Activated CD8-positive, alpha-beta memory T cell treated with anti-CD3 and anti-CD28 coated beads for 48 hours (primary cell): ENCODE data around the gene LTBP2.

Experiments used
- DNase-seq, 3 experiments: peaks; one replicate each; pipeline ENCODE4 v3.0.0-alpha.2; 2020; ENCODE audit warnings: low read depth in 2 of 3, low spot score in 2 of 3

LTBP2 gene

DNA sequence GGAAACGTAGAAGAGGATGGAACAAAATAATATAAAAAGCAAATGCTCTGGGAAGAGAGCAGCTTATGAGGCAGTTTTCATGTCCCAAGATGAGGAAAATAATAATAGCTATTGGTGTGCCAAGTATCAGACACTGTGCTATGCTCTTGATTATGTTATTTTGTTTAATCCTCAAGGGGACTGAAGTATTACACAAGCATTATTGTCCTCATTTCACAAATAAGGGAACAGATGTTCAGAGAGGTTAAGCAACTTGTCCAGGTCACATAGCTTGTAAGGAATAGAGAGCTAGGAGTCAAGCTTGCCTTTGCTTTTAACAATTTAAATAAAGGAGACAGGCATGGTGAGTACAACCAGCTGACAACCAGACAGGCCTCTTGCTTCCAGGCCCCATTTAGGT is 26.9 kb upstream of the LTBP2 start:
- no peak for DNase-seq

DNA sequence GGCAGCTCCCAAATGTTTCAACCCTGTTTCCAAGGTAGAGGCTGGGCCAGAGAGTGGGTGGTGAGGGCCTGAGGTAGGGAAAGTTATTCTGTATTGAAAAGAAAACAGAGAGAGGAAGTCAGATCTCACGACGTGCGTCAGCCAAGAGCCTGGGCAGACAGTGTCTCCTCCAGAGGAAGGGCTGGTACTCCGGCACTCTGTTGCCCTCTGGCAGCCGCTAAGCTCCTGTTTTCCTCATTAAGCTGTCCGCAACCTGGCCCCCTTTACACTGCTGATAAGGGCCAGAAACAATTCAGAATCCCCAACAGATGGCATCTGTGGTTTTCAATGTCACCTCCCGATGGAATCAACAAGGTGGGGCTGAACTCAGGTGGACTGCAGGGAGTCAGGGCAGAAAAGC is 26.0 kb upstream of the LTBP2 start:
- DNase-seq: no peak

DNA sequence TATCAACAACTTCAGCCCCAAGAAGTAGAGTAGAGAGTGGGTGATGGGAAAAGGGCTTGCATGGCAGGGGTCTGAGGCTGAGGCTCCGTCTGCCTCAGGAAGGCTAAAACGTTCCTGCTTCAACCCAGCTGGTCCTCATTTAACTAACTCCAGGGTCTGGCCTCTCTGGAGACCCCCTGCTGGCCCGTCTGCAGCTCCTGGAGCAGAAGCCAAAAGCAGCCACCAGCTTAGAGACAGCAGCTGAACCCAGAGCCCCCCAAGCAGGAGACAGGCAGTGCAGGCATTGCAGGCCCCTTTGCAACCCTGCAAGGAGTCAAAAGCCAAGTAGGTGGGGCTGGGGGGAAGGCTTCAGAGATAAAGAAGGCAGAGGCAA is 25.1 kb upstream of the LTBP2 start:
- DNase-seq: no peak

DNA sequence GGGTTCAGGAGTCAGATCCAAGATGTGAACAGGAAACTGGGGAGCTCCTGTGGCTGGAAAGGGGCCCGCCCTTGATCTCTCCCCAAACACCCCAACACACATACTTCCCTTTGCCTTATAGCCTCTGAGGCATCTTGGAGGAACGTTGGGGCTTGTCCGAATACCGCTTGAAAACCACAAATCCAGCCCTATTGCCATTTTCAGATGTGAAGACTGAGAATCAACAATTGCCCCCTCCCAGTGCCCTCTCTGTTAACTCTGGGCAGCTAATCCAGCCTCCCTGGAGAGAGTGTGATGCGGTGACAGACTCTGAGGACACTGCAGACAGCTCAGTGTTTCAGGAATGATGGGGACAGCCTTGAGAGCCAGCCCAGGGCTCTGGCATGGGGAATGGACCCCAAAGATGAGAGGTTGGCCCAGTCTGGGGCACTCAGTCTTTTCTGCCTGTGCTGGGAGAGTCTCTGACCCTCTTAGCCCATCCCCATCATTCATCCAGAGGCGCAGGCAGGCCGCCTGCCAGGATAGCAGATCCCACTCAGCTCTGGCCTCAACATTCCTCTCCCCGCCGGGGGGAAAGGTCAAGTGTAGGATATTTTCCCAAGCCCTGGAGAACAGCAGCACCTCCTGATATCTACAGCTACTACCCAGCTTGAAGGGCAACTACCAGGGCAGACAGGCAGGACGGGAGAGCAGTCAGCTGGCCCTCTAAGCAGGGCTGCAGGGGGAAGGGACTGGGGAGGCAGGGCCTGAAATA is 24.6 kb upstream of the LTBP2 start:
- no peak for DNase-seq

DNA sequence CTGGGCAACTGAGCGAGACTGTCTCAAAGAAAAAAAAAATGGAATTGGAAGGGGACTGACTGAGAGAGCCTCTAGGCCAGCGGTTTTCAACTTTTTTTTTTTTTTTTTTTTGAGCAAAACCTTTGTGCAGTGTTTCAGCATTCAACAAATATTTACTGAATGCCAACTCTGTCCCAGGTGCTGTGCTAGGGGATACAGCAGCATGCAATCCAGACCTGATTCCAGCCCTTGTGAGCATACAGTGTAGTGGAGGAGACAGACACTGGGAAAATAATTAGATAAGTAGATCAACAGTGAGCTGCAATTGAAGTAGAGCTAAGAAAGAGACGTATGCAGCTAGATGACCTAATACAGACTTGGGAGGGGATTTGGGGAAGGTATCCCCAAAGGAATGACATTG is 23.8 kb upstream of the LTBP2 start:
- DNase-seq: no peak

DNA sequence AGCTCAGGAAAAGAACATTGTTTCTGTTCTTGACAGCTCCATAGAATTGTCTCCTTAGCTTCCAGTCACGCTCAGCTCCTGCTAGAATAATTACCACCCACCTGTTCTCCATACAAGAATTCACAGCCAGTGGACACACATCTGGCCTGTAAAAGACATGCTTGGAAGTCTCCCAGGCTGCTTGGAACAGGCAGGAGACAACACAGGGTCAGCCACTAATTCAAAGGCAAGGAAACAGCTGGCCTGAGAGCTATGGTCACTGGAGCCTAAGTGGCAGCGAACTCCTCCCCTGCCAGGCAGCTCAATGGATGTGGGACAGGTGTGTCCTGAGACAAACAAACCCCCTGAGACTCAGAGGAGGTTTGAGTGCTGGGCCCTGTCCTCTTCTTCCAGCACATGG is 22.9 kb upstream of the LTBP2 start:
- DNase-seq: no peak

DNA sequence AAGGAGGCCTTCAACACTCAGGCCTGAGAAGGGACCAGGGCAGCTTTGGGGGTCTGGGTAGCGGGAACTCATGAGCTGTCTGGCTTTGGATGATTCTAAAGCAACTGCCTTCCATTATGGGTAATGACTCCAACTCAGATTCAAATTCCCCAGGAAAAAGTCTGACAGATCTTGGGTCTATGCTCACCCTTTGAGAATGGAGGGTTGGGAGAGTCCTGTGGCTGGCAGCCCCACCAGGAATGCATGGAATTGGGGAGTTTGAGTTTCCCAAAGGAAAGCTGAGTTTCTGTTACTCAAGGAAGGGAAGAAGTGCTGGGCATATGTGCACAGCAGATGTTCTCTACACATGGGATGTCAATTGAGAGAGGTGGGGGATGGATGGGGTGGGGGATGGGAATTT is 22.4 kb upstream of the LTBP2 start:
- no peak for DNase-seq

DNA sequence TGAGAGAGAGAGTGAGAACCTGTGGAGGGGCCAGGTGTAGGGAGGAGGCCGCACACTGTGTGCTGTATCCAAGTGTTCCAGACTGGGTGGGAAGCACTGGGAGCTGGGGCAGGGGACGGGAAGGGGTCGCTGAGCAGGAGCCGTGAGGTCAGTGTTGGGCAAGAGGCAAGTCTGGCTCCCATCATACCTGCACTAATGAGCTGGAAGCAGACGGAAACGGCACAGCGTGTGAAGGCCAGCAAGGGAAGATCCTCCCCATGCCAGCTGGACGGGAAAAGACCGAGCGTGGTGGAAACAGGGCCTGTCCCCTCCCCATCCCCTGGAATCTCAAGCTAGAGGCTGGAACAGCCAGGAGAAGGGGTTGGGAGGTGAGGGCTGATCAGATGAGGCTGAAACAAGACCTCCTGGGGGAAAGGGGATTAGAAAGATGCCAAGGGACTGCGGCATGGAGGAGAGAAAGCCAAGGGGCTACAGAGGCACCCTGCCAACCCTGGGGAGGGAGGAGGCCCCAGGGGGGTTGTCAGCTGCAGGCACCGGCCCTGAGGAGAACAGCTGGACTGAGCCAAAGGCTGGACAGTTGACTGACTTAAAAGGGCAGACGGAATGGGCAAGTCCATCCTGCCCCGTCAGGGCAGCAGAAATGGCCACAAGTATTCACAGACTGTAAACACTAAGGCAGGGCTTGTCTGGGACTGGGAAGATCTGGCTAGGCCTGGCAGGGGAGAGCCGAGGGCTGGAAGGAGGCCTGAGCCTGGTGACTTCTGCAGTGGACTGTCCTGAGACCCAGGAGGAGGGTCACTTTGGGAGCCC is 19.0 kb upstream of the LTBP2 start:
- DNase-seq: no peak

DNA sequence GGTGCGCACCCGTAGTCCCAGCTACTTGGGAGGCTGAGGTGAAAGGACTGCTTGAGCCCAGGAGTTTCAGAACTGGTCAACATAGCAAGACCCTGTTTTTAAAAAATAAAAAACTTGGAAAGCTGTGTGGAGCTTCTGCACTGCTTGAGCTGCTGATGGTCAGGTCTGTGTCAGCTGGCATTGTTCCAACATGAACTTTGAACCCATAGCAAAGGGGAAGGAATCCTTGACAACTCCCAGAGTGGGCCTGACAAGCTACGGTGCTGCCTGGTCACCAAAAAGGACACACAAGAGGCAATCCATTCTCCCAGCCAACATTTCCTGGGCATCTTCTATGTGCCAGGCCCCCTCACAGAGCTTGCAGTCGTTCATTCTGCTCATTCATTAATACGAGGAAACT is 16.4 kb upstream of the LTBP2 start:
- DNase-seq: no peak

DNA sequence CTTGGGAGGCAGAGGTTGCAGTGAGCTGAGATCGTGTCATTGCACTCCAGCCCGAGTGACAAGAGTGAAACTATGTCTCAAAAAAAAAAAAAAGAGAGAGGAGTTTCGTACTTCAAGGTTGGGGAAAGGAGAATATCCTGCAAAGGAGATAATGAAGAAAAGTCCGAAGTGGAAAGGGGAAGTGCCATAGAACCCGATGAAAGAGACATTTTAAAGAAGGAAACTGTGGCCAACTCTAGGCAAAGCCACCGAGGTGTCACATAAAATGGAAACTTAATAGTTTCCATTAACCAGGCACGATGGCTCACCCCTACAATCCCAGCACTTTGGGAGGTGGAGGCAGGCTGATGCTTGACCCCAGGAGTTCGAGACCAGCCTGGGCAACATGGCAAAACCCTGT is 15.0 kb upstream of the LTBP2 start:
- DNase-seq: no peak

DNA sequence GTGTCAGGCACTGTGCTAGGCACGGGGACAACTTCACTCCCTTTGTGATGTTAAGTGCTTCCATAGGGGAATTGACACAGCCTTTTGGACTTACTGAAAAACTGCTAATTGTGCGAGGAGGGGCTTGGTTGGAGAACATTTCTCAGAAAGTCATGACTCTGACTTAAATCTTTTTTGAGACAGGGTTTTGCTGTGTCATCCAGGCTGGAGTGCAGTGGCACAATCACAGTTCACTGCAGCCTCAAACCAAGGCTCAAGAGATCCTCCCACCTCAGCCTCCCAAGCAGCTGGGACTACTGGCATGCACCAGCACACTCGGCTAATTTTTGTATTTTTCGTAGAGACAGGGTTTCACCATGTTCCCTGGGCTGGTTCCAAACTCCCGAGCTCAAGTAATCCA is 10.2 kb upstream of the LTBP2 start:
- no peak for DNase-seq

DNA sequence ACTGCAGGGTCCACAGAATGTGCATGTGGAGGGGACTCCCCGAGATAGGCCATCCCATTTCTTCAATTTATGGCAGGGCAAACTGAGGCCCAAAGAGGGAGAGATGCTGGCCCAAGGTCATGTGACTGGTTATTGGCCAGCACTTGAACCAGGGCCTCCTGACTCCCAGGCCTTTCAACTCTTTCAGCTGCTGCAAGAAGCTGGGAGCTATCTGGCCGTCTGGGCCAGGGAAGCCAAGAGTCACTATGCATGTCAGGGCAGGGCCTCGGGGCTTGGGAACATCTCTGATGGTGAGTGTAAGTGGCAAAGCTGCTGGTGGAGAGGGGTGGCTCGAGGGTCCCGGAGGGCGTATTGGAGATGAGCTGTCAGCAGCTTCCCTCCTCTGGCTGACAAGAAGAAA is 9.5 kb upstream of the LTBP2 start:
- no peak for DNase-seq

DNA sequence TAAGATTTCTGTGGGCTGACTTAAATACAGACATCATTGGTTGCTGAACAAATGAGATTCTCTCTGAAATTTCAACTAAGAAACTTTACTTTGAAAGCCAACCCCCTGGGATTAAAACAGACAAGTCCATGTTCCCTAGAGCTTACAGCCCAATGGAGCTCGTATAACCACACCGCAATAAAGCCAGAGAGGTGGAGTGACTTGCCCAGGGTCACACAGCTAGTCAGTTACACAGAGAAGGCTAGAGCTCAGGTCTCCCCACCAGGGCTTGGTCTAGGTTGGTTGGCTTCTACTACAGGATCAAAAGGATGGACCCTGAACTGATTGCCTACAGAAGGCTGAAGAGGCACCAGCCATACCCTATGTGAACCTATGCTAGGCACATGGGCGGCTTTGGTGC is 8.9 kb upstream of the LTBP2 start:
- no peak for DNase-seq

DNA sequence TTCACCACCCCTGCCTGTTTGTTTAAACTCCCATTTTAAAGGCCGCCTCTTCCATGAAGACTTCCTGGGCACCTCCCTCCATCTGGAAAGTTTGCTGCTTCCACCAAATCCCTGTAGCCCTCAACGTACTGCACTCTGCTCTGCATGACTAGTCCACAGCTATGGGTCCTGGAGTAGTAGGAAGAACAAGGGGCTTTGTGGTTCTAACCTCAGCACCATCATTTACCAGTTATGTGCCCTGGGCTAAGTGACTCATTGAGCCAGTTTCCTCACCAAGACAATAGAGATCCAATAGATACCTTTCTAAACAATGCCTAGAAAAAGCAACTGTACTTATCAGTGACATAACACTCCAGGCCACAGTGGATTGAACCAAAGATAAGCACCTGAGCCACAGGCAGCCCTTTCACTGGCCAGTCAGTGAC is 8.5 kb upstream of the LTBP2 start:
- no peak for DNase-seq

DNA sequence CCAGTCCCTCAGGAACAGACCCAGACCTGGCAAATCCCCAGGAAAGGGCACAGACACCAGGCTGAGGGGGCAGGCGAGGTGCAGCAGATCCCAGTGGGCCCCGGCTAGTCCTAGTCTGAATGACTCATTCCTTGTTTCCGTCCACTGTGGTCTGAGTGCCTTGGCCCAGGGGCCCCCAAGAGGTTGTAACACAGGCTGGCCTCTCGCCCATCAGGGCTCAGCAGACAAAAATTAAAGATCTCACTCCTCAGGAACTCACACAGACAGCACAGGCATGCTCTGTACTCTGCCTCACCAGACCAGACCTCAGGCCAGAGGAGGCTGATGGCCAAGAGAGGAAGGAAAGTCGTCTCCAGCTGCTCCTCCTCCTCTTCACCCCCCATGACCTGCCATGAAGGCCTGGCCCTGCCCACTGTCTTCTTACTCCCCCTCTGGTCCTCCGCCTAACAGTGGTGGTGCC is 7.7 kb upstream of the LTBP2 start:
- no peak for DNase-seq

DNA sequence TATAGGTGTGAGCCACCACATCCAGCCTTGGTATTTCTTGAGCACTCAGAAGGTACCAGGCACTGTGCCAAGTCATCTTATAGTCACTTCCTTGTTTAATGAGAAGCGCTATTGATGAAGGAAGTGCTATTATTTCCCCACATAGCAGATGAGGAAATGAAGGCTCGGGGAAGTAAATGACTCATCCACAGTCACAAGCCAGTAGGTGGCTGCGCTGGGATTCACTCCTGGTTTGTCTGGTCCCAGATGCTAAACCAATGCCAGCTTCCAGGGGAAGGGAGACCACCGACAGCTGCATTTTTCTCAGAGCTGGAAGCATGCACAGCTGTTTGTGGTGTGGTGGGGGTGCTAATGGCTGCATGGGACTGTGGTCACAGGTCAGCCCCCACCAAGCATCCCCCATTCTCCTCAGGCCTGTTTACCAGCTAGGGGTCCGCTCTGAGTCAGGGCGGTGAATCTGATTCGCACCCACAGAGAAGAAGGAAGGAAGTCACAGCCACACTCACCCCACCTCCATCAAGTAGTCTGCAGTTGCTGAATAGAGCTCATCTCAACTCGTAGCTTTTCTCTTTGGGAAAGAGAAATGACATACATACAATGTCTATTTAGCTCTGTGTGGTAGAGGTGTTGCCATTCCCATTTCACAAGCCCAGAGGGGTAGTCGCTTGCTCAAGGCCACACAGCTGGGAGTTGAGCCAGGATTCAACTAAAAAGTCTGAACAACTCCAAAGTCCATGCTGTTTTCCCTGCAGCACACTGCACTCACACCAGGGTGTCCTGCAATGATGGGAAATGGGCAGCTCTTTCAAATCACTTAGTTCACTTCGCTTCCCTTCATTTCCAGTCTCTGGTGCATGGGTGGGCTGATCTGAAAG is 6.3 kb upstream of the LTBP2 start:
- peak in 2 of 3 experiments; percentile 33 to 64 for DNase-seq

DNA sequence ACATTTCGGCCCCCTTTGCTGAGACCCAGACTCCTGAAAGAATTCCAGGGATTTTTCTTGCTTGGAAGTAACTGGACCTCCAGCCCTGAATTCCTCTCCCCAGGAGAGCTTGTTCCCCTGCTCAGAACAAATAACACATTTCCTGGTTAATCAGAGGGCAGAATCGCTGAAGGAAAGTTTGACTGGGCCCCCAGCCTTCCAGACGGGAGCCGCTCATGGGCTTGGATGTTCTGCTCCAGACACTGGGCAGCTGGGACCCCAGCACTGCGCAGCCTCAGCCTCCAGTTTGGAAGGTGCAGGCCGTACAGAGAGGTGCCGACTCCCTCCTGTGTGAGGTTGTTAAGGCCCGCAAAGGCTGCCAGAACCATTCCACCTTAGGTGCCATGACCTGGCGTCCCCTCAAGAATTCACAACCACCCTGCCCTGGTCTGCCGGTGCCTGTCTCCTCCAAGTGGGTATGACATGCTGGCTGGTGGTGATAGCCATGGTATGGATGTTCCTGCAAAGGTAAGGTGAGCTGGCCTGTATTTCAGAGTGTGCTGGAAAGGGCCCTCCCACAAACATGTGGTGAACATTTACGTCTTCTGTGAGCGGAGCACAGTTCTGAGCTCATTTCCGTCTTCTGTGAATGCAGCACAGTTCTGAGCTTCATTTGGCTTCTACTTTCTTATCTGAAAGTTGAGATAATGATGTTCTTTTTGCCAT is 5.1 kb upstream of the LTBP2 start:
- no peak for DNase-seq

DNA sequence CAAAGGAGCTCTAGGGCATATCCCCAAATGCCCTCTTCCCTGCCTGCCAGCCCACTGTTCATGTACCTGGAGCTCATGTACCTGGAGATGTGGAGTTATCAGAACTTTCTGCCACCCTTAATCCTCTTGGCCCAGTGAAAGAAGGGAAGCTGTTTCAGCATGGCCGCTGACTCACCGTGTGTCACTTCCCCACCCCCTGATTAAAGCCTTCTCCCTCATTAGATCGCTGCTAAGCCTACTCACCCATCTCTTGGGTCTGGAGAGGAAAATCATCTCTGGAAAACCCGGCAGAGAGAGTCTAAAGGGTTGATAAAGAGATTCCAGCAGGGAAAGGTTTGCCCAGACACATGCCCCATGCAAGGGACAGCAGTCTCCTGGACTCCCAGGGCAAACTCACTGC is 4.5 kb upstream of the LTBP2 start:
- no peak for DNase-seq

DNA sequence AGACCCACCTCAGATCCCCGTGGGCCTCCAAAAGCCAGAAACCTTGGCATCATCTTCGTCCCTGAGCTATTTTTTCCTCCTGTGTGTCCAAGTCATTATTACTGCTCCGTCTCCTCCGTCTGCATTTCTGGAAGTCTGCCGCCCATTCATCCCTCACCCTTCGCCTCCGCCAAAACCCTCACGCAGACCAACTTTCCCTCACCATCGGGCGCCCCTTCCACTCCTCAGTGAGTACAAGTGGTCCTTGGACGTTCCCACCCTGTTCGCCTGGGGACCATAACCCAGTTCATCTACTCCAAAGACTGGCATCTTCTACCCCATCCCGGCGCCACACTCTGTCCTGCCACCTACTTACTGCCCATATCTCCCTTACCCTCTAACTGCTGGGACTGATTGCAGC is 3.7 kb upstream of the LTBP2 start:
- no peak for DNase-seq

DNA sequence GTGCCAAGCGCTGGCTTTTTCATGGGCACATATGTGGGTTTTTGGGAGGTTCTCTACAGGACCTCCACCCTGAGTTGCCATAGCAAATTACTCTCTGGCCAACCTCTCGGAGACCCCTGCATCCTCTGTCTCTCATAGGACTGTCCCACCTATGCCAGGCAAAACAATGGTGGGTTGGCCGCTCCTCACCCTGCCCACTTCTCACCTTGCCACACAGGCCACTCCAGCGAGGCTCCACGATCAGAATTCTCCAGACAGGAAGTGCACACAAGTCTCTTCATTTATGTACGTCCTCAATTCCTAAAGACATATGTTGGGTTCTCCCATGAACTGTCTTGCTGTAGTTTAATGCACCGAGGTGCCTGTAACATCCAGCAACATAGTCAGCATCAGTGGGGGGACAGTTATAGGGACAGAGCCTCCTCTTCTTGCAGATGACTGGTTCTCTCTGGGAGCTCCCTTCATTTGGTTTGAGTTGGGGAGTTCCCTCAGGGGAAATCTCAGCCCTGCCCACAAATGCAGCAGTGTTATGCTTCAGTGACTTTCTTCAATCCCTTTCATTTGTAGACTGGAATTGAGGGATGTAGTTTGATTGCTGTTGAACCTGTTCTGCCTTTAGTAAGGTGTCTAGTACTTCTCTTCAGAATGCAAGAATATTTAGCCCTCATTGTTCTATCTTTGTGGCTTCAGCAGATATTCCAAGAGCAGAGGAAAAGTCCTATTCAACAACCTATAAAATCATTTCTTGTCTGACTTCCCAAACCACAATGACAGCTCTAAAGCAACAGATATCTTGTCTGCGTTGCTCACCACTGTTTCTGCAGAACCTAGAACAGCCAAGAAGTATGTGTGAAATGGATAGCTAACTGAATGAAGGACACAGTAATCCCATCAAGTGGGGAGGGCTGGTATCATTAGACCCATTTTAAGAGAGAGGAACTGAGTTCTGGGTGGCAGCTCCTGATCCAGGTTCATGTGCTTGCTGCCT is 2.8 kb upstream of the LTBP2 start:
- DNase-seq: no peak
